ENCODE measurements around the gene SALL3.

DNA sequence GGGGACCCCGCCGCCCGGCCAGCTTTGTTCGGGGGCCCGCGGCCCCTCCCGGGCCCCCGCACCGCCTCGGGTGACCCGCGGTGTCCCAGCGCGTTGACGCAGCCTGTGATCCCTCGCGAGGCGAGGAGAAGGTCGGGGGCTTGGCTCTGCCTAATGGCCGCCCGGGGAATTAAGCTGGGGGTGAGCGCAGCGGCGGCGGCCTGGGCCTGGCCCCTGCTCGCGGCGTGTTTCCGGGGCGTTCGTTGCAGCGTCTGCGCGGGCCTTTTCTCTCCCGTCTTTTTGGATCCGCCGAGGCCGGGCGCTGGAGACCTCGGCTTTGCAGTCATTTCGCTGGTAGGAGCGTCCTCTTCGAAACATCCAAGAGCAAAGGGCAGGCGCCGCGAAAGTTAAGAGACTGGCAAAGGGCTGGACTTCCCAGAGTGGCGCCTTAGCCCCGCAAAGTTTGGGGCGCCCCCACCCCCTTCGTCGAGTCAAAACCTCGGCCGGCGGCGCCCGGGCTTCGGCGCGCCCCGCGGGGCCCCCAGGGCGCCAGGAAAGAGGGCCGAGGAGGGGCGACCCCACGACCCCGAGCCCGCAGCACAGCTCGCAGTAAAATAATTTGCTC, 1.3 kb downstream of the SALL3 start:
- TF ChIP-seq, protein P1, sequence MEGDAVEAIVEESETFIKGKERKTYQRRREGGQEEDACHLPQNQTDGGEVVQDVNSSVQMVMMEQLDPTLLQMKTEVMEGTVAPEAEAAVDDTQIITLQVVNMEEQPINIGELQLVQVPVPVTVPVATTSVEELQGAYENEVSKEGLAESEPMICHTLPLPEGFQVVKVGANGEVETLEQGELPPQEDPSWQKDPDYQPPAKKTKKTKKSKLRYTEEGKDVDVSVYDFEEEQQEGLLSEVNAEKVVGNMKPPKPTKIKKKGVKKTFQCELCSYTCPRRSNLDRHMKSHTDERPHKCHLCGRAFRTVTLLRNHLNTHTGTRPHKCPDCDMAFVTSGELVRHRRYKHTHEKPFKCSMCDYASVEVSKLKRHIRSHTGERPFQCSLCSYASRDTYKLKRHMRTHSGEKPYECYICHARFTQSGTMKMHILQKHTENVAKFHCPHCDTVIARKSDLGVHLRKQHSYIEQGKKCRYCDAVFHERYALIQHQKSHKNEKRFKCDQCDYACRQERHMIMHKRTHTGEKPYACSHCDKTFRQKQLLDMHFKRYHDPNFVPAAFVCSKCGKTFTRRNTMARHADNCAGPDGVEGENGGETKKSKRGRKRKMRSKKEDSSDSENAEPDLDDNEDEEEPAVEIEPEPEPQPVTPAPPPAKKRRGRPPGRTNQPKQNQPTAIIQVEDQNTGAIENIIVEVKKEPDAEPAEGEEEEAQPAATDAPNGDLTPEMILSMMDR (IDR thresholded peaks at IDR 0.05; ENCODE audit: low read length): no peak
- TF ChIP-seq EZH2 (optimal IDR thresholded peaks at IDR 0.05; ENCODE audit: low read depth, low read length) (no peak), EZH2phosphoT487 (IDR thresholded peaks at IDR 0.05; ENCODE audit: low read length) (no peak)
